Glutamatergic neuron (in vitro differentiated cells): ENCODE results near the gene ATF6B. TPM values are rescaled to one million over a fixed set of nuclear protein-coding genes. Genes with fewer than 3 reads are reported as not detected.

ENCODE experiments used
- DNase-seq: peaks from one replicate; pipeline ENCODE4 v3.0.0; 2022
- H3K27ac Mint-ChIP-seq: one replicate; pipeline ENCODE4 v1.8.0; 2020; ENCODE audit warnings: mild to moderate bottlenecking, mixed read lengths, inconsistent platforms; ENCODE audit not compliant: unreplicated experiment
- H3K27me3 Mint-ChIP-seq: one replicate; pipeline ENCODE4 v1.8.0; 2020; ENCODE audit warnings: mild to moderate bottlenecking, moderate library complexity, mixed read lengths, inconsistent platforms; ENCODE audit not compliant: unreplicated experiment
- H3K36me3 Mint-ChIP-seq: one replicate; pipeline ENCODE4 v1.8.0; 2020; ENCODE audit warnings: mild to moderate bottlenecking, mixed read lengths, inconsistent platforms; ENCODE audit not compliant: unreplicated experiment
- H3K4me1 Mint-ChIP-seq: one replicate; pipeline ENCODE4 v1.8.0; 2020; ENCODE audit warnings: mild to moderate bottlenecking, low read depth, mixed read lengths, inconsistent platforms; ENCODE audit not compliant: unreplicated experiment
- H3K4me3 Mint-ChIP-seq: one replicate; pipeline ENCODE4 v1.8.0; 2020; ENCODE audit warnings: mild to moderate bottlenecking, mixed read lengths, inconsistent platforms; ENCODE audit not compliant: unreplicated experiment
- H3K9me3 Mint-ChIP-seq: one replicate; pipeline ENCODE4 v1.8.0; 2020; ENCODE audit warnings: mild to moderate bottlenecking, moderate library complexity, mixed read lengths, inconsistent platforms; ENCODE audit not compliant: unreplicated experiment
- total RNA-seq: library from RNA; stranded (reverse); fragmentation: NEBNext Ultra II Directional; extraction: Animal tissue kit (Norgen Biotek cat#: 25700); gene quantifications from one replicate; pipeline ENCODE4 v1.2.1, GENCODE V29; 2021; ENCODE audit not compliant: unreplicated experiment
- TF ChIP-seq, protein P1 (sequence below): fragments of 200-600 bp; sonication (generic); IDR thresholded peaks from one replicate; pipeline ENCODE4 v1.5.0; 2021; ENCODE audit not compliant: partially characterized antibody, unreplicated experiment

ATF6B gene
- total RNA-seq, 1 donor from 2014 or later, result 79.5 TPM

DNA sequence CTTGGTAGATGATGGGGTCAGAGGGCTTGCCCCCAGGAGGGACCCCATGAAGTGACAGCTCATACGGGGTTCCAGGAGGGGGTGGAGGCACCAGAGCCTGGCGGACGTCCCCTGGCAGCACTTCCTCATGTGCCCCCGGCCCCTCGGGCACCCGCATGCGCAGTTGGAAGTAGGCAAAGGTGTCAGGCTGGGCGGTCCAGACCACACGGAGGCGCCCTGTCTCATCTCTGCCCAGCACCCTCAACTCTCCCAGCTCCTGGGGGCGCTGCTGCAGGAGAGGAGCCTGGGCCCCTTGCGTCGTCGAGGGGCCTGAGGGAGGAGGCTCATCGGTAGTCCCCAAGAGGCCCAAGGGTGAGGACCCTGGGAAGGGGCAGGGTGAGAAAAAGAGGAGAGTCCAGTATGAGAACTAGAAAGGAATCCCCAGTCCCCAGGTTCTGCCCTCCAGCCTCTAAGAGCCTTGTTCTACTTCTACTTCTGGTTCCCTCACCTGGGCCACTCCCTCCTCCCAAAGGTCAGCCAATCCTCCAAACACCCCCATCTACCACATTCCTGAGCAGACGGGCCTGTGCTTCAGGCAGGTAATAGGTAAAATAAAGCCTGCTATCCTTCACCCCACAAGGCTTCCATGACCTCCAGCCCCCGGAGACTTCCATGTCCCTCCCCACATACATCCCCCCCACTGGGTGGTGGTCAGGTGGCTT, 42.1 kb downstream of the ATF6B start:
- TF ChIP-seq, protein P1, sequence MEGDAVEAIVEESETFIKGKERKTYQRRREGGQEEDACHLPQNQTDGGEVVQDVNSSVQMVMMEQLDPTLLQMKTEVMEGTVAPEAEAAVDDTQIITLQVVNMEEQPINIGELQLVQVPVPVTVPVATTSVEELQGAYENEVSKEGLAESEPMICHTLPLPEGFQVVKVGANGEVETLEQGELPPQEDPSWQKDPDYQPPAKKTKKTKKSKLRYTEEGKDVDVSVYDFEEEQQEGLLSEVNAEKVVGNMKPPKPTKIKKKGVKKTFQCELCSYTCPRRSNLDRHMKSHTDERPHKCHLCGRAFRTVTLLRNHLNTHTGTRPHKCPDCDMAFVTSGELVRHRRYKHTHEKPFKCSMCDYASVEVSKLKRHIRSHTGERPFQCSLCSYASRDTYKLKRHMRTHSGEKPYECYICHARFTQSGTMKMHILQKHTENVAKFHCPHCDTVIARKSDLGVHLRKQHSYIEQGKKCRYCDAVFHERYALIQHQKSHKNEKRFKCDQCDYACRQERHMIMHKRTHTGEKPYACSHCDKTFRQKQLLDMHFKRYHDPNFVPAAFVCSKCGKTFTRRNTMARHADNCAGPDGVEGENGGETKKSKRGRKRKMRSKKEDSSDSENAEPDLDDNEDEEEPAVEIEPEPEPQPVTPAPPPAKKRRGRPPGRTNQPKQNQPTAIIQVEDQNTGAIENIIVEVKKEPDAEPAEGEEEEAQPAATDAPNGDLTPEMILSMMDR, result no peak
- no peaks in the 10 kb centered on the region for H3K4me1 Mint-ChIP-seq

DNA sequence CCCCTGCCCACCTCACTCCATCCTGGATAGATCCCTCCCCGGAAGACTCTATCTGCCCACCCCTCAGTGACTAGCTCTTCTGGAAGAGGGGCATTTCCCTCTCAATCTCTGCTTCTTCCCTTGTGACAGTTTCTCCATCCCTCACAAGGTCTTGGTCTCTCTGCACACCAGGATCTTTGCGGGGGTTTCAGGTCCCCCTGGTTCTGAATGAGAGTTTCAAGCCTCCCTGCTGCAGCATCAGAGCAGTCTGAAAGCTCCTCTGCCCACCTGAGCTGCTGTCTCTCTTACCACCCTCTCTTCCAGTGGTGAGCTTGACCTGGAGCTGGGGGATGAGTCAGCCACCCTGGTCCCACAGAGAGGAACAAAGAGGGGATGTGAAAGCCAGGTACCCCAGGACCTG, 43.3 kb downstream of the ATF6B start:
- no peak for DNase-seq
- H3K4me3 Mint-ChIP-seq, result no peak overlapping the region
- TF ChIP-seq, protein P1, result no peak
- no peaks in the 10 kb centered on the region for H3K4me1 Mint-ChIP-seq
- no peak overlapping the region for H3K27ac Mint-ChIP-seq
- peaks cover 17% of the 10 kb centered on the region for H3K27me3 Mint-ChIP-seq
- H3K9me3 Mint-ChIP-seq, result peaks cover 7% of the 10 kb centered on the region
- H3K36me3 Mint-ChIP-seq, result peaks cover 4% of the 10 kb centered on the region

More for the DNA sequence above, 42.1 kb downstream of the ATF6B start:
- Mint-ChIP-seq H3K27ac (no peak overlapping the region), H3K4me3 (no peak overlapping the region), H3K9me3 (peaks cover 7% of the 10 kb centered on the region), H3K27me3 (peaks cover 17% of the 10 kb centered on the region), H3K36me3 (peaks cover 4% of the 10 kb centered on the region)
- no peak for DNase-seq

DNA sequence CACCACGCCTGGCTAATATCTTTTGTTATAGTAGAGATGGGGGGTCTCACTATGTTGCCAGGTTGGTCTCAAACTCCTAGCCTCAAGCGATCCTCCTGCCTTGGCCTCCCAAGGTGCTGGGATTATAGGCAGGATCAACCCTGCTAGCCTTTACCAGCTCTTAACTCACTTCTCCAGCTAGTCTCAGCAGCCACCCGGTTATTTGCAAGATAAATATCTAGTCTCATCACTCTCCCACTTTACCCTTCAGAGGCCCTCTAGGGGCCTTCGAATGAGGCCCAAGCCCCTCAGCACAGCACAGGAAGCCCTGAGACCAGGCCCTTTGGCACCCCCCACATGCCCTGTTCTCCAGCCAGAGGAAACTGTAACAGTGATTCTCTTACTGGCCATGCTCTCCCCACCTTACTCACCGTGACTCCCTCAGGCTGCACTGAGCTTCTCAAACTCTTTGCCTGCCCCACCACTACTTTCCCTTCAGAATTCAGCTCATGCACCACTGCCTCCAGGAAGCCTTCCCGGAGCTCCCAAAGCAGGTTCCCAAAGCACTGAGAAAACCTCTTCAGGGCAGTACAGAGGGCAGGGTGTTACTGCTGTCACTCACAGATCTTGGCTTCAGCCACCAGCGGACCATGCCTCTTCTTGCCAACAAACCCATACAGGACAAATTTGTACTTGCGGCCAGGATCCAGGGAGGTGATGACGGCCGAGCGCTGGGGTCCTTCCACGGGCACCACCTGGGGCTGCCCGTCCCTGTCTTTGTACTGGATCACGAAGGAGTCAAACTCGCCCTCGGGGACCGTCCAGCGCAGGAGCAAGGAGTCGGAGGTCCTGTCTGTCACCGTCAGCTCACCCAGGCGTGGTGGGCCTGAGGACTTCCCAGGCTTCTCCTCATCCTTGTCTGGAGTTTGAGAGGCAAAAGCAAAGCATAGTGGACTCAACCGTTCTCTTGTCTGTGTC, 44.0 kb downstream of the ATF6B start:
- no peak overlapping the region for H3K27ac Mint-ChIP-seq
- DNase-seq, result no peak
- no peaks in the 10 kb centered on the region for H3K4me1 Mint-ChIP-seq
- H3K4me3 Mint-ChIP-seq, result no peak overlapping the region
- peaks cover 15% of the 10 kb centered on the region for H3K27me3 Mint-ChIP-seq
- H3K36me3 Mint-ChIP-seq, result peaks cover 4% of the 10 kb centered on the region
- peaks cover 7% of the 10 kb centered on the region for H3K9me3 Mint-ChIP-seq
- TF ChIP-seq, protein P1, result no peak

DNA sequence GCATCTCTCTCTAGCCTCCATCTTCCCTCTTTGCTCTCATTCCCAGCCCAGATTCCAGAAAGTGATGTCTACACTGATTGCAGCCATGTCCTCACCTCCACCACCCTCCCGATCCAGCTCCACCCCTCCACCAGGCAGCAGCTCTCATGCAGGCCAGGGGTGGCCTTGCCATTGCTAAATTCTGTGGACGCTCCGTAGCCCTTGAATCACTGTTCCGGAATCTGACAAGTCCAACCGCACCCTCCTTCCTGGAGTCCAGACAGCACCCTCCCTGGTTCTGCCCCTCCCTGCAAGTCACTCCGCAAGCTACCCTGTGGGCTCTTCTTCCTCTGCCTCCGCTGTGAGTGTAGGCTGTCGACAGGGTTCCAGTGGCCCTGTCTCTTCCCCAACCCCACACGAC, 45.1 kb downstream of the ATF6B start:
- peaks cover 7% of the 10 kb centered on the region for H3K9me3 Mint-ChIP-seq
- H3K4me3 Mint-ChIP-seq, result no peak overlapping the region
- peaks cover 15% of the 10 kb centered on the region for H3K27me3 Mint-ChIP-seq
- TF ChIP-seq, protein P1, result no peak
- DNase-seq, result no peak
- H3K27ac Mint-ChIP-seq, result no peak overlapping the region
- no peaks in the 10 kb centered on the region for H3K4me1 Mint-ChIP-seq
- peaks cover 4% of the 10 kb centered on the region for H3K36me3 Mint-ChIP-seq
